ENCODE results near the gene SUN1.

DNA sequence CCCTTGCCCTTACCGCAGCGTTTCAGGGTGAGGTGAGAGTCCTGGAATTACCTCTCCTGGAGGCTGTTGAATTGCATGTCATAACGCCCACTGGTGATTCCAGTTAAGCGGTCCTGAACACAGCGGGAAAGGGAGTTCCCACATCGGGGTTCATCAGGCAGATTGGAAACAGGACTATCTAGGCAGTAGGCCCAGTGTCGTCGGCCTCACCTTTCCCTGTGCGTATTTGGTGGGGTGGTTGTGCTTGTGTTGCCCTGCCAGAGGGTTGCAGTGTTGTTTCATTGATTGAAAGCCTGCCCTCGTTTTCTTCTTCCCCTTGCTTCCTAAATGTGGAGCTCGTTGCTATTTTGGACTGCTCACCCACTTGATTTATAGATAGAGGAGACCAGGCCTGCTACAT lies 10.6 kb upstream of the SUN1 start:
- TF ChIP-seq, protein P1, sequence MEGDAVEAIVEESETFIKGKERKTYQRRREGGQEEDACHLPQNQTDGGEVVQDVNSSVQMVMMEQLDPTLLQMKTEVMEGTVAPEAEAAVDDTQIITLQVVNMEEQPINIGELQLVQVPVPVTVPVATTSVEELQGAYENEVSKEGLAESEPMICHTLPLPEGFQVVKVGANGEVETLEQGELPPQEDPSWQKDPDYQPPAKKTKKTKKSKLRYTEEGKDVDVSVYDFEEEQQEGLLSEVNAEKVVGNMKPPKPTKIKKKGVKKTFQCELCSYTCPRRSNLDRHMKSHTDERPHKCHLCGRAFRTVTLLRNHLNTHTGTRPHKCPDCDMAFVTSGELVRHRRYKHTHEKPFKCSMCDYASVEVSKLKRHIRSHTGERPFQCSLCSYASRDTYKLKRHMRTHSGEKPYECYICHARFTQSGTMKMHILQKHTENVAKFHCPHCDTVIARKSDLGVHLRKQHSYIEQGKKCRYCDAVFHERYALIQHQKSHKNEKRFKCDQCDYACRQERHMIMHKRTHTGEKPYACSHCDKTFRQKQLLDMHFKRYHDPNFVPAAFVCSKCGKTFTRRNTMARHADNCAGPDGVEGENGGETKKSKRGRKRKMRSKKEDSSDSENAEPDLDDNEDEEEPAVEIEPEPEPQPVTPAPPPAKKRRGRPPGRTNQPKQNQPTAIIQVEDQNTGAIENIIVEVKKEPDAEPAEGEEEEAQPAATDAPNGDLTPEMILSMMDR (IDR thresholded peaks at IDR 0.05; ENCODE audit: poor library complexity) = no peak
- no peak for TF ChIP-seq EZH2phosphoT487 (IDR thresholded peaks at IDR 0.05; ENCODE audit: low read depth, severe bottlenecking, unreplicated experiment)
